LHCN-M2 (cell line): Measurements from ENCODE around the gene SPOCK2. TPM values are rescaled to one million over a fixed set of nuclear protein-coding genes. Genes with fewer than 3 reads are reported as not detected.
A peak's percentile ranks its signal among the peaks of the same experiment; 100 is the strongest.
"Not testable (repeated sequence)": the region's sequence is repeated elsewhere in the genome, so short reads cannot be mapped to it uniquely, and the experiment has no call there.

Source experiments
- DNase-seq: peaks from one replicate; pipeline ENCODE4 v3.0.0-alpha.2; 2012; ENCODE audit warnings: low read depth
- polyA plus RNA-seq: library from polyadenylated mRNA; unstranded; fragments of >200 nt; gene quantifications from one replicate; pipeline ENCODE4 v1.2.1, GENCODE V29; 2012; ENCODE audit warnings: missing spikeins
- total RNA-seq: library from RNA; depleted of rRNA; stranded (reverse); fragments of >200 nt; gene quantifications from 2 replicates; pipeline ENCODE4 v1.2.3, GENCODE V29; 2014; rRNA removed

Gene SPOCK2
- total RNA-seq: 0.06 and 0.29 TPM in 2 replicates
- 0.15 TPM for polyA plus RNA-seq

- DNase-seq: no peak
Observed at GRCh38 chr10:72087969-72088888, at the start of gene SPOCK2. Gene SPOCK2 (minus strand): TSS chr10:72088551. CDS start chr10:72088328, 223 bp downstream.

- no peak for DNase-seq
Observed at GRCh38 chr10:72137583-72137982, 49.2 kb upstream of the SPOCK2 start.

- not testable (repeated sequence) for DNase-seq
Observed at GRCh38 chr10:72136225-72136624, 47.9 kb upstream of the SPOCK2 start.

- DNase-seq: no peak
Observed at GRCh38 chr10:72134785-72135767, 46.7 kb upstream of the SPOCK2 start.

GRCh38 chr10:72133517-72133916 lies 45.2 kb upstream of the SPOCK2 start:
- DNase-seq: peak; percentile 84

- DNase-seq: no peak
Observed at GRCh38 chr10:72132854-72133253, 44.5 kb upstream of the SPOCK2 start.

GRCh38 chr10:72127571-72127970 lies 39.2 kb upstream of the SPOCK2 start:
- no peak for DNase-seq

GRCh38 chr10:72126872-72127232 lies 38.5 kb upstream of the SPOCK2 start:
- DNase-seq: no peak

GRCh38 chr10:72126184-72126871 lies 38.0 kb upstream of the SPOCK2 start:
- DNase-seq: peak; percentile 53

GRCh38 chr10:72124989-72125388 lies 36.6 kb upstream of the SPOCK2 start:
- peak; percentile 81 for DNase-seq

- DNase-seq: no peak
Observed at GRCh38 chr10:72124381-72124780, 36.0 kb upstream of the SPOCK2 start.

GRCh38 chr10:72123616-72124015 lies 35.3 kb upstream of the SPOCK2 start:
- no peak for DNase-seq

GRCh38 chr10:72122221-72122620 lies 33.9 kb upstream of the SPOCK2 start:
- no peak for DNase-seq

- DNase-seq: no peak
Observed at GRCh38 chr10:72121389-72121788, 33.0 kb upstream of the SPOCK2 start.

- DNase-seq: no peak
Observed at GRCh38 chr10:72116372-72116771, 28.0 kb upstream of the SPOCK2 start.

GRCh38 chr10:72114706-72115450 lies 26.5 kb upstream of the SPOCK2 start:
- DNase-seq: no peak

GRCh38 chr10:72110673-72111401 lies 22.5 kb upstream of the SPOCK2 start:
- DNase-seq: no peak

GRCh38 chr10:72109636-72110157 lies 21.3 kb upstream of the SPOCK2 start:
- no peak for DNase-seq

GRCh38 chr10:72108830-72109635 lies 20.7 kb upstream of the SPOCK2 start:
- no peak for DNase-seq
